Ammon's horn (tissue), 1 donor: ENCODE data around the gene CMAS.
"Not testable (repeated sequence)": the region's sequence is repeated elsewhere in the genome, so short reads cannot be mapped to it uniquely, and the experiment has no call there.

Source experiments
- DNase-seq: peaks from one replicate; pipeline ENCODE4 v3.0.0-alpha.2; 2016; ENCODE audit warnings: low spot score

Gene CMAS

DNA sequence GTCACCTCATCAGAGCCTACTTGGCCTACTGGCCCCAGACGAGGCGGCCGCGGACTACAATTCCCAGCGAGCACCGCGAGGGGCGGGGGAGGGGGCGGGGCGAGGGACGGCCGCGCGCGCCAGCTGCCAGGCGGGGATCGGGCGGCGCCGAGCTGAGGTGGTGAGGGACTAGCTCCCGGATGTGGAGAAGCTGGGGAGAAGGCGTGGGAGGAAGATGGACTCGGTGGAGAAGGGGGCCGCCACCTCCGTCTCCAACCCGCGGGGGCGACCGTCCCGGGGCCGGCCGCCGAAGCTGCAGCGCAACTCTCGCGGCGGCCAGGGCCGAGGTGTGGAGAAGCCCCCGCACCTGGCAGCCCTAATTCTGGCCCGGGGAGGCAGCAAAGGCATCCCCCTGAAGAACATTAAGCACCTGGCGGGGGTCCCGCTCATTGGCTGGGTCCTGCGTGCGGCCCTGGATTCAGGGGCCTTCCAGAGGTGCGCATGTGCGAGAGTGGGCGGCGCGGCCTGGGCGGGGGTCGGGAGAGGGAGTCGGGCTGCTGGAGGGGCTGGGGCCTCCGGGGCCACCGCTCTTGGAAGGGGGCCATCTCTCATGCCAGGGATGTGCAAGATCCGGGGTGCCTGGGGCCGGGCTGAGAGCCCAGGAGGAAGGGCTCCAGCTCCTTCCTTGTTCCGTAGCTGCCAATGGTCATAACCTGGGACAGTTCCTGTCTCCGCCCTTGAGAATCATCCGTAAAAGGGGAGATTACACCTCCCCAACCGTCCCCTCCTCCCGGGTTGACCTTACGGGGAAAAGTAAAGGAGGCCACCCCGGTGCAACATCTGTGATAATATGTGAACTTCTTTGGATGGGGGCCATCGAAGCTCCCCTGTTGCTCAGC lies at the start of gene CMAS:
CMAS (plus strand) TSS at position 129 of the 878 bp plus-strand sequence; CDS start at position 215, 86 bp downstream.
- peak; percentile 84 for DNase-seq

- no peak for DNase-seq
These were observed 47.7 kb upstream of the CMAS start for GRCh38 chr12:21998295-21998694.

- no peak for DNase-seq
These were observed 47.2 kb upstream of the CMAS start for GRCh38 chr12:21998782-21999181.

- no peak for DNase-seq
These were observed 43.6 kb upstream of the CMAS start for GRCh38 chr12:22002430-22002829.

DNA sequence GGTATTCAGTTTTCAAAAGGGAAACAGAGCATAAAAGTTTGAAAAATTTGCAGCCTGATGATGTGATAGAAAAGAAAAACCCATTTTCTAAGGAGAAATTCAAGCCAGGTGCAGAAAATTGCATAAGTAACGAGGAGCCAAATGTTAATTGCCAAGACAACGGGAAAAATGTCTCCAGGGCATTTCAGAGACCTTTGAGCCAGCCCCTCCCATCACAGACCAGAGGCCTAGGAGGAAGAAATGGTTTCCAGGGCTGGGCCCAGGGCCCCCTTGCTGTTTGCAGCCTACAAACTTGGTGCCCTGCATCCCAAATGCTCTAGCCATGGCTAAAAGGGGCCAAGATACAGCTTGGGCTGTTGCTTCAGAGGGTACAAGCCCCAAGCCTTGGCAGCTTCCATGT lies 38.2 kb upstream of the CMAS start:
- DNase-seq, result not testable (repeated sequence)

DNA sequence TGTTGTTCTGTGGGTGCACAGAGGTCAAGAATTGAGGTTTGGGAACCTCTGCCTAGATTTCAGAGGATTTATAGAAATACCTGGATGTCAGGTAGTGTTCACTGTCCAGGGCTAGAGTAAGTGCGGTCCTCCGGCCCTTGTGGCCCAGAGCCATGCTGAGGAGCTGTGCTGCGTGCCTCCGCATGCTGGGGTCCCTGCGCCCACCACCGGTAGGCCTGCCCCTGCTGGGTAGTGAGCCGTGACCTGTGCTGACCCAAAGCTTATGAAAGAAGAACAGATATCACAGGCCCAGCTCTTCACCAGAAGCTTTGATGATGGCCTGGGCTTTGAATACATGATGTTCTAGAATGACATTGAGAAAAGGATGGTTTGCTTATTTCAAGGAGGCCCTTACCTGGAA lies 37.8 kb upstream of the CMAS start:
- no peak for DNase-seq

DNA sequence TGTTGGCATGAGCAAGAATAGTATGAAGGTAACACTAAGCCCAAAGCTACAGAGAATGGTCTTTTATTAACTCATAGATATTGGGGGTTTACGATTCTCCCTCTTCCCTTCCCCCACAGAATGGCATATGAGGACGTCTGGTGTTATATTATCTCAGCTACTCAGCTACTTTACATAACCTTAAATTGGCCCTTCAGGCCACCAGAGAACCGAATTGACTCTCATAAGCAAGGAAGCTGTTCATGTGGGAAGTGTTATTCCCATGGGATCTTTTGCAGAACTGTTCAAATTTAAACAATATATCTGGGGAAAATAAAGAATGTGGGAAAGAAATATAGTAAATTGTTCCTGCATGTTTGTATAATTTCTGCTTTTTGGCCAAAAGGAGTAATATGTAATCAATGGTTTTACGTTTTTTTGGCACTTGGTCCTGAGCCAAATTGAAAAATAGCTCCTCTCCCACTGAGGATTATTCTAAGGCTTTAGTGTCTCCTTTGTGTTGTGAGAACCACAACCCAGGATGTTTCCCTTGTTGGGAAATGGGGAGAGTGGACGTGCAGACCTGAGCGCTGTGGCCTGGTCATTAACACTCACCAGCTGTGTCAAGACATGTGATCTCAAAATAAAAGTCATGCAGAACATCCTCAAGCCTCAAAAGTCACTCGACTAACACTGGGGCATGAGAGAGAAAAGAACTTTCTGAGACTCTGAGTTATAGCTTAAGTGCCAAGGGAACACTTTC lies 31.8 kb upstream of the CMAS start:
- no peak for DNase-seq

- no peak for DNase-seq
These were observed 31.3 kb upstream of the CMAS start for GRCh38 chr12:22014783-22015144.

- no peak for DNase-seq
These were observed 29.0 kb upstream of the CMAS start for GRCh38 chr12:22016982-22017381.

DNA sequence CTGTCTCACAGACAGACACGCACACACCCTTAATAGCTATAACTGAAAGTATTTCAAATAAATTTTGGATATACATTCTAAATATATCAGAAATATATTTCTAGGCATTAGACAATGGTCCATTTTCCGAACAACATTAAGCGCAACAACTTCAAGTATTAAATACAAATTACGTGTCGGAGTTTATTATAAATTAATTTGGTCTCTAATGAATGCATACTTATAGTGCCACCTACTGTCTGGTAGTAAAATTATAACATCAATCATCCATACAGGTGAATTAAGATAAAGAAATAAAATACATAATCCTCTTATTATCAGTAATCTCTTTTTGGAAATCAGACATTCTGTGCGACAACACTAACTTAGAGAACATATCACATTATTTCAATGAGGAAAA lies 27.2 kb upstream of the CMAS start:
- no peak for DNase-seq

- DNase-seq, result not testable (repeated sequence)
These were observed 22.5 kb upstream of the CMAS start for GRCh38 chr12:22023489-22023888.

DNA sequence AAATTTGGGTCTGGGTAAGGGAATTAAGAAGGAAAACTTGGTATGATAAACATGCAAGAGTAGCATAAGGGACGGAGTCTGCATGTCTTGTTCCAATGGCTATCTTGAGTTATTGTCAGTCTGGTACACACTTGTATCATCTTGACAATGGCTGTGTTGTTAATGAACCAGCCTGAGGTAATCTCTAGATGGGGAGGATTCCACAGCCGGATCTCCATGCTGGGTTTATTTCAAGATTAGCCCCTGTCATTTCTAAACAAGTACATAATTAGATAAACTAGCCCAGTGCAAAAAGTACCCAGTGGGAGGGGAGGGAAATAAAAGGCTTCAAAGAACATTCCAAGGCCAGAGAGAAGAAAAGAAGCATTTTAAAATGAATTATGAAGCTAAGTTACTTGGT lies 16.5 kb upstream of the CMAS start:
- DNase-seq, result no peak

DNA sequence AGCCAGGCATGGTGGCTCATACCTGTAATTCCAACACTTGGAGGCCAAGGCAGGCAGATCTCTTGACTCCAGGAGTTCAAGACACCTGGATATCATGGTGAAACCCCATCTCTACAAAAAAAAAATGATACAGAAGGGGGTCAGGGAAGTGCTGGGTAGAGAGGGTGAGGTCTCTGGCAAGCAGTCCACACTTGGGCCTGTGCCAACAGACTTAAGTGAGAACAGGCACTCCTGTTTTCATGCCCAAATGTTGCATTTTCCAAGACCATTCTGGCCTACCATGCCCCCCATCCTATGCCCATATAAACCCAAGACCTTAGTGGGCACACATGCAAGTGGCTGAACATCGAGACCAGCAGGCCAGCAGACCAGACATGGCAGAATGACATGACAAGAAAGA lies 16.0 kb upstream of the CMAS start:
- no peak for DNase-seq

GRCh38 chr12:22032732-22033131 lies 13.3 kb upstream of the CMAS start:
- no peak for DNase-seq

DNA sequence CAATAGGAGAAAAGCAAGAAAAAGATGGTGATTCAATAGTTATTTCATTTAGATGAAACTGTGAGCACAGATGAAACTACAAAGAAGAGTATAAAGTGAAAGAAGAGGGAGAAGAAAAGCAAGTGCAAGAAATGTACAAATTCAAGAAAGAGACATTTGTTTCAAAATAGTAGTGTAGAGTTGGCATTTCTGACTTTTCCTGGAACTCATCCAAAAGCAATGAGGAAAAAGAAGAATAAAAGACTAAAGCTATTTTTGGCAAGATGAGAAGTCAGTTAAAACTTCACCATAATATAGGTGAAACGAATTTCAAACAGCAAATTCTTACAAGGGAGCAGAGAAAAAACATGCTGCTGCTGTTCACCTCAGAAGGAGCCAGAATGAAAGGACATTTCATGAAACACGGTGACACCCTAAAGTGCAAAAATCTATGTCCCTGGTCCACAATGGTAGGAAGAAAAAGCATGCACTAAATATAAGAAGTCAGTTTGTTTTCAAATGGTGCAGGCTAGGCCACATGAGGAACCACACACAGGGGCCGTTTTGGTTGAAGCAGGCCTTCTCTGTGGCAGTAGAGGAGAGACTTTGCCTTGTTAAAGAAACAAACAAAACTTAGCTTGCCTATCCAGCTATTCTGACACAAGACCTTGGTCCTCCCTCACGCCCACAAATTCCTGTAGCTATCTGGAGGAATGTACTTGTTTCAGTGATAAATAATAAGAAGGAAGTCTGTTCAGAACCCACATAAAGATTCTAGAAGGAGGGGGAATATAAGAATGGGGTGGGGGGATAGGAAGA lies 11.1 kb upstream of the CMAS start:
- DNase-seq, result peak; percentile 9

DNA sequence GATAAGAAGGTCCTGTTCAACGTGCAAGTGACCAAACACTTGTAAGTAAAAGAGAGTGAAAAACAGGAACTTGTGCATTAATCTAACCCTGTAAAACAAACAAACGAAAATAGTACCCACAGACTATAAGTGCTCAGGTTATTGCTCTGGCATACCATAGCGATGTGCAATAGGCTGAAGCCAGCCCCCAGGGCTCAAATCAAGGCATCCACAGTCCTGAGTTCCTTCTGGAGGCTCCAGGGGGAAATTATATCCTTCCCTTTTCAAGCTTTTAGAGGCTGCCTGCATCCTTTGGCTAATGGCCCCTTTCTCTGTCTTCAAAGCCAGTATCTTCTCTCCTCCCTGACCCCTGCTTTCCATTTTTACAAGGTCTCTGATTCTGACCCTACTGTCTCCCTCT lies 8.1 kb upstream of the CMAS start:
- DNase-seq, result no peak

- no peak for DNase-seq
These were observed 7.3 kb upstream of the CMAS start for GRCh38 chr12:22038734-22039133.

DNA sequence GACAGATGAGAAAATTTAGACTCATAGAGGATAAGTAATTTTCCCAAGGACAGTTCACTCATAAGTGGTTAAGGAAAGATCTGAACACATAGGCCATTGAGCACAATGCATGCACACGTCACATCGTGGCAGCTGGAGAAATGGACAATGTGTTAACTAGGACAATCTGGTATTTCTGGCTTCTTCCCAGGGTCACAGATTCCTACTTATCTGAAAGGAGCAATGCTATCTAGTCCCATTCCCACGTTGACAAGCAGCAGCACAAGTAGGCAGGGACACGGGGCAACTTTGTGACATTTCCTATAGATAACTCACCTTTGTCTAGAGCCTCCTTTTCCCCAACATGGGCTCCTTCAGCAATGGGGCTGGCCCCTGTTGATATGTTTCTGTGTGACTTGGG lies 6.7 kb upstream of the CMAS start:
- no peak for DNase-seq

DNA sequence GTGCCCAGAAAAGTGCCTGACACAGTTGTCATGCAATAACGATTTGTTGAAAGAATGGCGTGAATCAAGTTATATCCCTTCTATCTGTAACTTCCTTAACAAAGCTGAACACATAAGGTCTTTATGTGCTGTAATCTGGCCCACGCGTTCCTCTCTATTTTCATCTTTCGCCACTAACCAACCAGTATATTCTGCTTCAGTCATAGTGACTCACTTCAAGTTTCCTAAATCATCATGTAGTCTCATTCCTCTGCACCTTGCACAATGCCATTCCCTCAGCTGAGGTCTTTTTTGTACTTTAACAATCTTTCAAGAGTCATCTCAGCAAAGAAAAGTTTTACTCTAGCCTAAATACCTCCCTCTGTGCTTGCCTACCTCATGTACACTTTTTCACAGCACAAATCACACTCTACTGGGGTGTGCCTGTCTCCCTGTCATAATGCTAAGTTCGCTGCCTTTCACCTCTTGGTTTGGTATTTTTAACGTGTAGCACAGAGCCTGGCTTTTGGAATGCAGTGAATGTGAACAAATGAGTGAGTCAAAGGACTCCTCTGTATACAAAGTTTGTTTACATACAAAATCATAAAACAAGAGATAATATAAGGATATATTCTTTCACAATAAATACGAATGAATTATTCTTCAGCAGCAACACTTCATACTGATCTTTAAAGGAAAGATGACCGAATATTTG lies 2.9 kb upstream of the CMAS start:
- DNase-seq, result no peak

DNA sequence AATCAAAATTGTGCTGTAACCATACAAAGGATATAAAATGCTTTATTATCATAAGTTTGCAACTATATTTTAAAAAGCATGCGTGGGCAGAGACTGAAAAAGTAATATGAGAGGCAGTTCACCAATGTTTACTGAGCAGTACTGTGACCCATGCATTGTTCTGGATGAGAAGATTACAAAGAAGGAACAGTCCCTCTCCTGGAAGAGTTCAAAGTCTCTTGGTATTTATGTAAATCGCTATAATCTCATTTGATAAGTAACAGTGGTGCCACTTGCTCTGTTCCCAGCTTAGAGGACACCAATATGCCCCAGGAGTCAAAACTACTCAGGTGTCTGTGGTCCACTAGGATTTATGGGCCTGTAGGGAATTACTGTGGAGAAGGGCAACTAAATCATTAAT lies 2.1 kb upstream of the CMAS start:
- DNase-seq, result no peak

GRCh38 chr12:22044391-22044790 lies 1.6 kb upstream of the CMAS start:
- no peak for DNase-seq

DNA sequence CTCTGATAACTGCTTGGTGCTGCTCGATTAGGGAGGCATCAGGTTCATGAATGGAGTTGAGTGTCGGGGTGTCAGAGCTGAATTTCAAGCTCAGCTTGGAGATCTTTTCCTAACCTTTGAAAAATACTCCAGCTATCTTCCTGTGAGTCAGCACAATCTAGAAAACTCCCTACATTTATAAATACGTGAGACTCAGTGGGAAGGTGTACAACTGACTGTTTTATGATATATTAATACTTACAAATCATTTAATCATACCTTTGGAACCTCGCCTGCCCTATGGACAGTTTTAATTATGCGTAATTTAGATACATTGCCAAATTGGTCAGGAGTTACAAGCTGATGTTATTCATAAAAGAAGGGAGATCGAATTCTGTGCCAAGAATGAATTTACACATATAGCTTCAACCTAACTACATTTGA lies 961 bp downstream of the CMAS start:
- no peak for DNase-seq
